ENCODE data around the gene KCNQ1.

KCNQ1 gene

DNA sequence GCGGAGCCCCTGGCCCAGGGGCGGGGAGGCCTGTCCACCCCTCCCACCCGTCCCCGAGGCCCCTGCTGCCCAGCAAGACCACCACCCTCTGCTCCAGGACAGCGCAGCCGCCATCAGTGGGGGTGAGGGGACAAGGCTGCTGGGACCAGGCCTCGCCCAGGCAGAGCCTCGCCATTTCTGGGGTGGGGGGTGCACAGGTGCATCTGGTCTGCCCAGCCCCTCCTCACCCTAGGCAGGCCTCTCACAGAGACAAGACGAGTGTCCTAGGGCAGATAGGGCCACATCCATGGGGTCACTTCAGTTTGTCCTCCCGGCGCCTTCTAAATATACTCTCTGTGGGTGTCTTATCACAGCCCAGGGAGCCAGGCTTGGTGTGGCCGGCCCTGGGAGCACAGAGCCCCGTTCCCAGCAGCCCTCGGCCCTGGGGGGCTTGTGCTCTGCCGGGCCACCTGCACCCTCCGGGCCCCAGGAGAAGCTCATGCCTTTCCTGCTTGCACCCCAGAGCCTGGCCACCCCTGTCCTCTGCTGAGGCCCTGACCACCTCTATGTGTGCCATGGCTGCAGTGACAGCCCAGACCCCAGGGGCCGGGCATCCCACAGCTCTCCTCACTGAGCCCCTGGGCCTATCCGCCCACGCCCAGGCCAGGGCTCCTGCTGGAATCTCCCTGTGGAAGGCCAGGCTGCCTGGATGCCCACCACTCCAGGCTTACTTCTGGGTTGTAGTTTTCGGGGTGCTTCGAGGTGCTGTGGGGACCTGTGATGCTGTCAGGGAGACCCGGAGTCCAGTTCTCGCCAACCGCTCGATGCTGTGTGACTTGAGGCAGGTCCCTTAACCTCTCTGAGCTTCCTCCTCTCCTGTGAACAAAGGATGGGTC is 70.8 kb downstream of the KCNQ1 start:
- DNase-seq: no peak

DNA sequence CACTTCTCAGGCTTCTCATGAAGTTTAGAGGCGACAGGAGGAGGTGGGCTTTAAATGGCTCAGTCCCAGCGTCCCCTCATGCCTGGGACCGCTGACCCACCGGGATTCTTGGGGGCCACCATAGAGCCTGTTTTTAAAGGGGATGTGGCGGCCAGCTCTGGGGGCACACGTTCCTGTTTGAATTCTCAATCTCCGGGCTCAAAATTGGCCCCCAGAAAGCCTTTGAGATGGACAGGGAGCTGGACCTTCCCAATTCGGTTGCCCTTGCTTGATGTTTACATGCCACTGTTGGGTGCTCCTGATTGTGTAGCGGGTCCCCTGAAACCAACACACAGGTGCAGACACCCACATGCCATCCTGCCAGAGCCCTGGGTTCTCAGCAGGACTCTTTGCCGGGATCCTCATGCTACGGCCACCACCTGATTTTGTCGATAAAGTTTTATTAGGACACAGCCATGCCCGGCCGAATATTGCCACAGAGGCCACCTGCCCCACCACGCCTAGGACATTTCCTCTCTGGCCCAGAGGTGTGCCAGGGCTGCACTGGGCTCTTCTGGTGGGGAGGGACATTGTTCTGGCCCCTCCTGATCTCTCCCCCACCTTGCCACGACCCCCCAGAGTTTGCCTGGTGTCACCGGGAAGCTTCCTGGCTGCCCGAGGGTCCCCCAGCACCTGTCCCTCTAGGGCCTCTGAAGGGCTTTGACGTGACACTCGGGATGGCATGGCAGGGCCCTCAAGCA is 71.6 kb downstream of the KCNQ1 start:
- DNase-seq: no peak

DNA sequence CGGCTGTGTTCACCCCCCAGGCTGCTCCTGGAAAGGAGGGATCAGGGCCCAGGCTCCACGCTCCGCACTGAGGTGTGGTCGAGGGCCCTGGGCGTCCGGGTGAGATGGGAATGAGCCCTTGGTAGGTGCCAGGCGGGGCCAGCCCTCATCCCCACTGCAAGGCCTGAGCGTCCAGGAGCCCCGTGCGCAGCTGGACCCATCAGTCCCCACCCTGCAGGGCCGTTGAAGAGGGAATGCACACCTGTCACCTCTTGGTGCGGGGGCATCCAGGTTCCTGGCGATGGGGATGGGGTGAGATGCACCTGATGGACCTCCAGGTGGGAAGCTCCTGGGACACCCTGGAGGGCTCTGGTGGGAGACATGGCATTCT is 72.2 kb downstream of the KCNQ1 start:
- DNase-seq: no peak

DNA sequence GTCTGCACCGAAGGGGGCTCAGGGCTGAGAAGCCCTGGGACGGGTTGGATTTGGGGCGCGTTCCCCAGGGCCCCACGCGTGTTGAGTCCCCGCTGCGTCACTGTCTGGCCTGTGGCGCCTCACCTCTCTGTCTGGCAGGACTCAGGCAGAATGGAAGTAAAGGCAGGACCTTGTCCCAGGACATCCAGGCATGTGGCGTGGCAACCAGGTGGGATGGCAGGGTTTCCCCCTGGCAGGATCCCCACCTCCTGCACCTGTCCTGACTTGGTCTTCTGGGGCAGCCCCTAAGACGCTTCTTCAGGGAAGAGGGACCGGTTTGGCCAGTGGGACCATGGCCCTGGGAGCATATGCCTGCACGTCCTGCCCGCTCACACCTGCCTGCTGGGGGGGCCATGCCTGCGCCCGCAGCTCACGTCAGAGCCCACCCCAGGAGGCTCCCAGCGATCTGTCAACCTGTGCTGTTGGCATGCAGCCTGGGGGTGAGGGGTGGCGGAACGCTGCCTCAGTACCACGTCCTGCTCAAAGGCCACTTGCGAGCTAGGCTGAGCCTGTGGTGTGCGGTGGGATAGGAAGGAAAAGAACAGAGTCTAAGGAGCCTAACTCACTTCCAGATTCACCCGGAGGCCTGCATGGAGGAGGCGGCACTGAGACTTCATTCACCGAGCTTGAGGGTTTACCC is 72.7 kb downstream of the KCNQ1 start:
- DNase-seq: no peak

DNA sequence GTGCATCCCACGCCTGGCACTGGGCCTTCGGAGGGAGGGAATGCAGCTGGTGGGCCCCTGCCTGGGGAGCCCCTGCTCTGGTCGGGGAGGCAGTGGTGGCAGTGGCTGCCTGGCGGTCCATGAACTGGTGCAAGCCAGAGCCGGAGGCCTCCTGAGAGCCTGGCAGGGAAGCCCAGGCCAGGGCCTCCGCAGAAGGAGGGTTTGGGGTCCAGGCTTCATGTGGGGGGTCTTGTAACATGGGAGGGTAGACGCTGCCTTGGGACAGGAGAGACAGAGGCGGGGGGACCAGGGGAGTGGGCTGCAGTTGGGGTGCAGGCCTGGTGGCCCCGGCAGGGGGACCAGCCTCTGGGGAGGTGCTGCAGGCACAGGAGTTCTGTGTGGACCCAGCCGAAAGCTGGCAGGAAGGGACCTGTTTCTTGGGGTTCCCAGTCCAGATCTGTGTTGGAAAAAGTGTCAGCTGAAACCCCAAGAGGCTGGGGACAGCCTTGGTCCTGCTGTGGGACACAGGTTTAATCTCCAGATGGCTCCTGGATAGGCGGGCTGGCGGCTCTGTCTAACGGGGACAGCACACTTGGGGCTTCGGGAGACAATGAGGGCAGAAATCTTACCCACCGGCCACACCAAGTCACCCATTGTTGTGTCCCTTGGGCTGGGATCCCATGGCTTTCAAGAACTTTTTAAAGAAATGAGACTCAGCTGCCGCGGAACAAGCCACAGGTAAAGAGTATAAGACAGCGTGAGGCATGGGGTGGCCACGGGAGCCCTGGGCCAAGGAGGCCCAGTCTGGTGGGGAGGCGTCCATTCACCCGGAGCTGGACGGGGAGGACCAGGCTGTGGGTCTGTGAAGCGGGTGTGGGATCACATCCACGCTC is 73.5 kb downstream of the KCNQ1 start:
- DNase-seq: no peak

DNA sequence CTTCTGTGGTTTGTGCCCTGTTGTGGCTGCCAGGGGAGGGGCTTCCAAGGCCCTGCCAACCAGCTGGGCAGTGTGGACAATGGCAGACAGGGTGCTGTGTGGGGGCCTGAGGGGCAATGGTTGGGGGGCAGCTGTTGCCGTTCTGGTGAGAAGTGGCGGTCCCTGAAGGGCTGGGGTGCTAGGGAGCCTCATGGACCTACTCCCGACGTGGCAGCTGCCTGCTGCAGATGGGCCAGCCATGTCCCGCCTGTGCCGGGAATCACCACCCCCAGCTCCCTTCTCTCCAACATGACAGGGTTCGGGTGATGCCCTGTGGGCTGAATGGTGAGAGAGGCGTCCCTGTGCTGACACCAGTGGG is 74.2 kb downstream of the KCNQ1 start:
- no peak for DNase-seq

DNA sequence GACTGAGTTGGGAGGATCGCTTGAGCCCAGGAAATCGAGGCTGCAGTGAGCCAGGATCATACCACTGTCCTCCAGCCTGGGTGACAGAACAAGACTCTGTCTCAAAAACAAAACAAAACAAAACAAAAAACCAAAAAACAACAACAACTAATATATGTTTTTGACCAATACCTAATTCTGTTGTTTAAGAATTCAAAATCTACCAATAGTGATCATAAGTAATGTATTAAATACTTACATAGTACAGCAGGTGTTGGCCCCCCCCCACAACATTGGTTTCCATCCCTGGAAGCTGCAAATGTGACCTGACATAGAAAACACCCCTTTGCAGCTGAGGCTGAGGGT is 74.7 kb downstream of the KCNQ1 start:
- DNase-seq: no peak

DNA sequence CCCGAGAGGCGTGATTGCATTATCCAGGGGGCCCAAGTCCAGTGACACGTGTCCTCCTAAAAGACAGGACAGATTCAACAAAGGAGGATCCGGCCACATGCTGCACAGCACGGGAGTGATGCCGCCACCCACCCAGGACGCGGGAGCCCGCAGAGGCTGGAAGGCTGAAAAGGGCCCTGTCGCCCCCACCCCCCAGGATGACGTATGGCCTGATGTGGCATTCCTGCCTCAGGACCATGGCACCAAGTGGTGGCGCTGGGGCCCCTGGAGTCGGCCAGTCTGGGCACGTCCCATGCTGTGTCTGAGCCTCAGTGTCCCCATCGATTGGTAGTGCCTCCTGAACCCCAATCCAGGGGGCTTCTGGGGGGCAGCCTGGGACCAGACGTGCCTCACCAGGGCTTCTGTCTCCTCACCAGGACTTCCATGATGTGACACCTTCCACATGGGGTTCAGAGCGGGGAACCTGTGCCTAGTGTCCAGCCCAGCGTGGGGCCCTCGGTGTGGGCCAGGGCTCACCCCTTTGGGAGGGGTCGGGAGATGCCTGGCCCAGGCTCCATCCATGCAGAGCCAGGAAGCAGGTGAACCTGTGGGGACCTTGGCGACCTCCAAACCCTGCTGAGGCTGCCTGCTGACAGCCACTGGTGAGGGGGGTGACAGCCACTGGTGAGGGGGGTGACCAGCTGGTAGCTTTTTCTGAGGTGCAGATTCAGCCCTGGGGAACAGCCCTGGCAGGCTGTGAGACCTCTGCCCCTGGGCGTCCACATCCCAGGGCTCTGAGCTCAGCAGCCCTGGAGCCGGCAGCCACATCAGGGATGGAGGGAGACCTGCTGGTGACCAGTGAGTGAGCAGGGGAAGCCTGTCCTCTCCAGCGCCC is 75.3 kb downstream of the KCNQ1 start:
- no peak for DNase-seq

DNA sequence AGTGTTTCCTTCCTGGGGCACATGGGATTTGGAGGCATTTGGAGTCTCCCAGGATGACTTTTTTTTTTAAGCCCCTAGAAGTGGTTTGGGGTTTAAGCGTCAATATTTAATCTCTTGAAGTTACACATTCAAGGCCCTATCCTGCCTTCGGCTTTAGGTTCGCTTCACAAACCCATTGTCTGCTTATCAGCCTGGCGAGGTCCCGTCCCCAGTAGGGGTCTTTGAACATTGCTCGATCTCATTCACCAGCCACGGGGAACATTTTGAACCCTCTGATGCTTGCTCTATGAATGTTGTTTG is 75.9 kb downstream of the KCNQ1 start:
- DNase-seq: no peak

DNA sequence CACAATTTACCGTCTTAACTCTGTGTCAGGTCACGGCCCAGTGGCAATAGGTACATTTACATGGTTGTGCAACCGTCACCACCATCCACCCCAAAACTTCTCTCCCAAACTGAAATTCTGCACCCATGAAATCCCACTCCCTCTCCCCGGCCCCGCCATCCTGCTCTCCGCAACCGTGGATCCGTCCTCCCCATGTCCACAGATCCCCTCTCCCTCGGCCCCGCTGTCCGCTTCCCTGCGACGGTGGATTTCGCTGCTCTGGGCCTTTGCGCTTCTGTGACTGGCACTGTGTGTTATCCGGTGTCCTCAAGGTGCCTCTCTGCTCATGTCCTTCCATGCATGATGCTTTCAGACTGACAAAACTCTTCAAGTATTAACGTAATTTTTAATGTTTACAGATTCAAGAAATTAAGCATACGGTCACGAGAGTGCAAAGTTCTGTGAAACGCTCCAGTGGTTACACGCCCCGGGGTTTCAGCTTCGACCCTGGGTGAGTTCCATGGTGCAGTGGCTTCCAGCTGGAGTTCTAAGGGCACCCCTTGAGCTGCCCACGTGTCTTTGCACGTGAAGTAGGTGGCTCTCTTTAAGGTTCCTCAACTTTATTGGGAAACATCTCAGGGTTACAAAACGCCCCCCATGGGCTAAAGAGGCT is 76.4 kb downstream of the KCNQ1 start:
- DNase-seq: no peak

DNA sequence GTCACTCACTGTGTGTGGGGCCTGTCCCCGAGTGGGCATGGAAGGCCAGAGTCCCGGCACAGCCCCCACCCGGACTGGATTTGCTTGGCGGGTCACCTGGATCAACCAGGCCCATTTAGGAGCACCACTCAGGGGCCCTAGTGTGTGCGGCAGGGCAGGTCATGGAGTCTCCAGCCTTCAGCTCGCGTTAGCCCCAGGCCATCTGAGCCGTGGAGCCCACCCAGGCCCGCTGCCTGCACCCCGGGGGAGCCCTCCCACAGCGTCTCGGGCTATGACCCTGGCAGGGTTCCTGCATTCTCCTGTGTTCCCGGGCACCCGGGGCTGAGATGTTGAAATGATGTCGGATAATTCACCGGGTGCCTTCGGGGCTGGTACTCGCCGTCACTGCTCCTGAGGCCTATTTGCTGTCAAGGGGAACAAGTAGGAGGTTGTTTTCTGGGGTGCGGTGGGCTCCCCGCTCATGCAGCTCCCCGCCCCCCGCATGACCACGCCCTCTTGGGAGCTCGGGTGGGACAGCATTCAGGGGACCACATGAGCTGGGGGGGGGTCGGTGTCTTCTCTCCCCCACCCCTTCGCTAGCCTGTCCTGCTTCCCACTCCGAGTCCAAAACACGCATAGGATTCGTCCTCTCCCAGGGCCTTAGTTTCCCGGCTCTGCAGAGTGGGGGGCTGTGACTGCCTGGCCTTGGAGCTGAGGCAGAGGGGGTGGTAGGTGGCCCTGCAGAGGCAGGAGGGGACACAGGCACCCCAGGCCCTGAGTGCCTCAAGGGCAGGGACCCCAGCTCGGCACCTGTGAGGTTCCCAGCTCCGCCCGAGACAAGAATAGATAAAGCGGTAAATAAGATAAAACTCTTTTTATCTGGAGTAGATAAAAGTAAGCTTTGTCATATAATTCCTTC is 77.2 kb downstream of the KCNQ1 start:
- no peak for DNase-seq

DNA sequence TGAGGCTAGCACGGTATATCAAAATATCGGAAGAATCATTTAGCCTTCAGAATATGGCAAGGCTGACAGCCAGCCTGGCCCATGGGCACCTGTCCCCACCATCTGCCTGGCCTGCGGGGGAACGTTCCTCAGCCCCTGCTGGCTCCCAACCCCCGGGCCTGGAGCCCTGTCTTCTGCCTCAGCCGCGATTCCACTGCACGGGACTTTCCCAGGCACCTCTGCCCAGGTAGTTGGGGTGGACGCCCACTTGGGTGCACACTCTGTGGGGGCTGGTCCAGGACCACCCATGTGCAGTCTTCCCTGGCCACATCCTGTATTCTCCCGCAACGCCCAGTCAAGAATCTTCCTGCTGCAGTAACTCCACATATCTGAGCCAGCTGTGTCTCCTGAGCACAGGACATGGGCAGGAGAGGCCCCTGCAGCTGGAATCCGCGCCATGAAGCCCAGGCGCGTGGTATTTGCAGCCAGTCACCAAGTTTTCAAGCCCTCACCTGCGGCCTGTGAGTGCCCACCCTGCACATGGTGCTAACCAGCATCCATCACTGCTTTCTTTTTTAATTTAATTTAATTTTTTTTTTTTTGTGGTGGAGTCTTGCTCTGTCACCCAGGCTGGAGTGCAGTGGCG is 77.9 kb downstream of the KCNQ1 start:
- DNase-seq: no peak

DNA sequence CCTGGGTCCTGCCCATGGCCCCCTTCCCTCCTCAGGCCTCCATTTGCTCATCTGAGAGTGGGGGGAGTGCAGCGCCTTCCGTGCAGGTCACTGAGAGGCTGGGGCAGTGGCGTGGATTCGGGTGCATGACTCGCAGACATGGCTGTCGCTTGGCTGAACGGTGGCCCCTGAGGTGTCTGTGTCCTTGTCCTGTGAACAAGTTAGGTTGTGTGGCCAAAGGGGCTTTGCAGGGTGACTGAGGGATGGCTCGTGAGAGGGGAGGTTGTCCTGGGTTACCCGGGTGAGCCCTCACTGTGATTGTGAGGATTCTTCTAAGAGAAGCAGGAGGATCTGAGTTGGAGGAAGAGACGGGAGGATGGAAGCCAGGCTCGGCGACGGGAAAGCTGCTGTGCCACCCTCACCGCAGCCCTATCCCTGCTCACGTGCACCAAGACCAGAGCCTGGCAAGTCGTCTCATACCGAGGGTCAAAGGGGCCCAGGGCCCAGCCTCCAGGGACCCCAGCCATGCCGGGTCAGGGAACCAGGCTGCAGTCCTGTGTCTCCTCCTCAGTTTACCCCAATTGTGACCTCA is 79.1 kb downstream of the KCNQ1 start:
- DNase-seq: no peak

DNA sequence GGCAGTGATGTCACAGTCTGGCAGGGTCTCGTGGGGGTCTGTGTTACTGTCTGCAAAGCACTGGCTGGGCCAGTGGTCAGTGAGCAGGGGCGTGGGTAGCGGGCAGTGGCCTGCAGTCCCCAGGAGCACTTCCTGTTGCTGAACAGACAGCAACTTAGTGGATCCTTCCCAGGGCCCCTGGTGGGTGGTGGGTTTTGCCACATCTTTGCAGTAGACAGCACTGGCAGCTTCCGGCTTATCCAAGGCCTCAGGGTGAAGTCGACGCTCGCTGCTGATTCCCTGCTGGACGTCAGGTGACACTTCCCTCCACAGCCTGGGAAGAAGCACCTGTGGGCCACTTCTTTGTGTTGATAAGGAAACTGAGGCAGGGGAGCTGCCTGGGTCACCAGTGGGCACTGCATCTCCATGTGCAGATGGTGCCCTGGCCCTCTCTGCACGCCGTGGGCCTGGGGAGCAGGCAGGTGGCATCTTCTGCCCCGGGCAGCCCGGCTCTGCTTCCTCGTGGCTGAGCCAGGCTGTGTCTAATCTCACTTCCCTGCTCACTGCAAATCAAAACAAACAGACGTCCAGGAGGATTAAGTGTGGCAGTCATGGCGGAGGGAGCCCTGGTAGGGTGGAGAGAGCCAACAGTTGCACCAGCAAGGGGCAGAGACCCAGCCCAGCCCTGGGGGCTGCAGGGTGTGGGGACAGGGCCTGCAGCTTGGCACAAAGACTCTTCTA is 79.8 kb downstream of the KCNQ1 start:
- no peak for DNase-seq

DNA sequence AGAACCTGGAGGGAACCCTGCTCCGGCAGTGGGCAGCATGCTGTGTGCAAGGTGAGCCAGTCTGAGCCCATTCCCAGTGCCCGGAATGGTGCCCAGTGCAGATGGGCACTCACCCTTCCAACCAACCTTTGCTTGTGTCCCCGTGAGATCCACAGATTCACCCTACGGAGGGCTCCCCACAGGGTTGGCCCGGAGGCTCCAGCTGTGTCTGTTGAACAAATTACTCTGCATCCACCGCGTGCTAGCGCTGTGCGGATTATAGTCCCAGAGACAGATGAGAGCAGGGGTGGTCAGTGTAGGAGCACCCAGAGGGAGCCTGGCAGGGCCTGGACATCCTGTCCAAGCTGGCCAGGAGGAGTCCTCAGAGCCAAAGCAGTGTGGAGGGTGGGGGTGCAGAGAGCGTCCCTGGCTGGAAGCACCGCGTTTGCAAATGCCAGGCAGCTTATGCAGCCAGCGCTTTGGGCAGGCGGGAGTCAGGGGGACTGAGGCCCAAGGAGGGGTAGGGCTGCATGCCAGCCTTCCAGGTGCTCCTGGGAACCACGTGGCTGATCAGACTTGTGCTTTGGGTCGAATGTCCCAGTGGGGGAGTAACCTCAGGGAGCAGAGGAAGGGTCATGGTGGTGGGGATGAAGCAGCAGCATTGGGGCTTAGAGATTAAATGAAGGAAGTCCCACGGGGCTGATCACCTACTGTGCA is 80.5 kb downstream of the KCNQ1 start:
- no peak for DNase-seq

DNA sequence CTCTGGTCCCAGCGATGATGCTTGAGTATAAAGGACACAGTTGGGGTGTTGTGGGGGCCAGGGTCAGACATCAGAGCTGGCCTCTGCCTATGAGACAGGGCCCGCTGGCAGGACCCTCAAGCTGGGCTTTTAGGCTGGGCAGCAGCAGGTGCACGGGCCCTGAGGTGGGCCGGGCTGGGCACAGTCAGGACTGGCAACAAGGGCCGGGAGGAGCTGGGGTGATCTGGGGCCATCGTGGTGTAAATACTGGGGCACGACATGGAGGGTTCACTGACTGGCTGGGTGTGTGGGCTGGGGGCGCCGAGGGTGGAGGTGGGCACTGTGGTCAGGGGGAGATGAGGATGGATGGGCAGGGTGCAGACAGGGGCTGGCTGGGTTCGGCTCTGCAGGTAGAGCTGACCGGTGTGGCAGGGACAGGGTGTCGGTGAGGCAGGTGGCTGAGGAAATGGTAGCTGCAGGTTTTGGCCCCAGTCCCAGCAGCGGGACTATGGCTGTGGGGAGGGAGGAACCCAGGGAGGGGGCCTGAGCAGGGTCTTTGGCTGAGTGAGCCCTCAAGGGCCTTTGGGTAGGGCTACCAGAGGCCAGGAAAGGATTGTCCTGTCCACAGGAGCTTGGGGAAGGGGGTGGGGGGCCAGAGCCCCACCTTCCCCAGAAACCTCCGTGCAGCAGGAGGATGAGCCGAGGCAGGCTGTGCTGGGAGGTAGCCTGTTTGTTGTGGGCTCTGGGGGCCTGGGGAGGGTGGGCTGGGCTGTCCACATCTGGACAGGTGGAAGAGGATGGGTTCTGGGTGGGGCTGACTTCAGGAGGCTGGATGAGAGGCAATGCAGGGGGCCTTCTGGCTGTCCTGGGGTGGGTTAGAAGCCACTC is 81.4 kb downstream of the KCNQ1 start:
- DNase-seq: no peak

DNA sequence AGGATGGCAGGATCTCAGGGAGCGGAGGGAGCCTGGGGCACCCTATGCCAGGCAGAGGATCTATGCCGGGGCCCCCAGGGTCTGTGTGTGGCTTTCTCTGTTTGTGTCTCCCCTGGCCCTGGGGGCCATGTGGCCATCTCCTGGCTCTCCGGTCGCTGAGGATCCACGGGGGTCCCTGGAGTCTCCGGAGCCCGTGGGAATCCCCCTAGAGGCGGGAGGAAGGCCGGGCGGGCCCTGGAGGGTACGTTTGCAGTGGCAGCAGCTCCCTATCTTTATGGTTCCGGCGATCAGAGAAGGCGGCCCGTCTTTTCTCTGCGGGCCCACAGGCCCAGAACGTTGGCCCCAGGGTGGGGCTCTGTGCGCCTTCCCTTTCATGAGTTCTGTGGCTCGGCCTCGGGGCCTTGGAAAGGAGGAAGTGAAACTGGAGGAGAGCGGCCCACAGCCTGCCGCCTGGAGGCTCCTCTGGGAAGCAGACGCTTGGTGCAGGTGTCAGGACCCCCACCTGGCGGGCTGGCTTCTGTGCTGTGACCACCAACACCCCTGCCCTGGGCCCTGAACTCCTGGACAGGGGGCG is 82.1 kb downstream of the KCNQ1 start:
- no peak for DNase-seq

Measured in activated effector memory CD4-positive, alpha-beta T cell treated with Interleukin-2 at 50 U/mL for 16 hours (primary cell).